Head of caudate nucleus (tissue), 42 donors: ENCODE data around the gene TFB2M.
"Not testable (repeated sequence)": the region's sequence is repeated elsewhere in the genome, so short reads cannot be mapped to it uniquely, and the experiment has no call there.

Experiments
- DNase-seq, 42 donors: peaks; one replicate each; pipeline versions ENCODE4 v3.0.0 to v3.0.0-alpha.2; 2020 to 2021; ENCODE audit warnings: mixed read lengths in 7 of 42
- intact Hi-C: fragments of 100-400 bp; cut with DNase I; formaldehyde crosslinking; loops from one replicate; pipeline ENCODE4 v1.15.0; 2022

Gene TFB2M

GRCh38 chr1:246564839-246565750 lies 966 bp downstream of the TFB2M start:
- intact Hi-C loops: loop anchor here (5.0 kb wide), 1 partner anchor 1913 kb away; the partner anchor contains the start of gene DESI2
- no peak for DNase-seq

- intact Hi-C loops, DNase-seq: not testable (repeated sequence)
Measured at GRCh38 chr1:246560833-246561232, 5.2 kb downstream of the TFB2M start.

- DNase-seq: no peak
- intact Hi-C loops: no loop called here
Measured at GRCh38 chr1:246559310-246559709, 6.8 kb downstream of the TFB2M start.

GRCh38 chr1:246558041-246558440 lies 8.0 kb downstream of the TFB2M start:
- intact Hi-C loops: no loop called here
- no peak for DNase-seq

- intact Hi-C loops: no loop called here
- DNase-seq: no peak
Measured at GRCh38 chr1:246554201-246554600, 11.9 kb downstream of the TFB2M start.

- DNase-seq: no peak
- intact Hi-C loops: no loop called here
Measured at GRCh38 chr1:246552110-246552509, 14.0 kb downstream of the TFB2M start.

GRCh38 chr1:246550402-246550801 lies 15.7 kb downstream of the TFB2M start:
- intact Hi-C loops: no loop called here
- DNase-seq: no peak

GRCh38 chr1:246549665-246550064 lies 16.4 kb downstream of the TFB2M start:
- no peak for DNase-seq
- intact Hi-C loops: no loop called here

- DNase-seq: peak in 15 of 42 donors; percentile 12 to 75 (median 35)
- intact Hi-C loops: no loop called here
Measured at GRCh38 chr1:246544001-246544400, 22.1 kb downstream of the TFB2M start.

GRCh38 chr1:246540738-246541491 lies 25.1 kb downstream of the TFB2M start:
- intact Hi-C loops: no loop called here

GRCh38 chr1:246537887-246538286 lies 28.2 kb downstream of the TFB2M start:
- DNase-seq: no peak
- intact Hi-C loops: no loop called here

More at GRCh38 chr1:246540738-246541491, 25.1 kb downstream of the TFB2M start:
- DNase-seq: no peak

GRCh38 chr1:246537441-246537840 lies 28.6 kb downstream of the TFB2M start:
- intact Hi-C loops: no loop called here
- no peak for DNase-seq

GRCh38 chr1:246534114-246534513 lies 31.9 kb downstream of the TFB2M start:
- no peak for DNase-seq

GRCh38 chr1:246533371-246533905 lies 32.6 kb downstream of the TFB2M start:
- intact Hi-C loops: no loop called here
- no peak for DNase-seq

More at GRCh38 chr1:246534114-246534513, 31.9 kb downstream of the TFB2M start:
- intact Hi-C loops: no loop called here

GRCh38 chr1:246532519-246532918 lies 33.5 kb downstream of the TFB2M start:
- DNase-seq: no peak
- intact Hi-C loops: no loop called here

- no peak for DNase-seq
- intact Hi-C loops: no loop called here
Measured at GRCh38 chr1:246530482-246530881, 35.6 kb downstream of the TFB2M start.

- intact Hi-C loops: no loop called here
- no peak for DNase-seq
Measured at GRCh38 chr1:246528933-246529731, 36.9 kb downstream of the TFB2M start.

- intact Hi-C loops: no loop called here
- no peak for DNase-seq
Measured at GRCh38 chr1:246527402-246528088, 38.5 kb downstream of the TFB2M start.
